Esophagus muscularis mucosa (tissue), 4 donors: ENCODE results near the gene GCLC.

Experiments used
- CTCF ChIP-seq, 3 experiments: fragments of 200-600 bp in 2 of 3; fragments of 450-650 bp in 1 of 3; sonication (generic) in 2 of 3; IDR thresholded peaks; one replicate each; pipeline ENCODE4 v1.5.1; 2017 to 2019; ENCODE audit warnings: antibody characterized with exemption in 3 of 3, mild to moderate bottlenecking in 2 of 3, moderate library complexity in 1 of 3
- EP300 ChIP-seq: sonication (generic); formaldehyde crosslinking; IDR thresholded peaks from one replicate; pipeline ENCODE4 v1.6.1; 2017; ENCODE audit warnings: antibody characterized with exemption
- POLR2A ChIP-seq: fragments of 450-650 bp; IDR thresholded peaks from one replicate; pipeline ENCODE4 v1.6.1; 2017; ENCODE audit warnings: antibody characterized with exemption, moderate library complexity, mild to moderate bottlenecking, low read depth
- POLR2AphosphoS5 ChIP-seq, 2 donors: sonication (generic); formaldehyde crosslinking; IDR thresholded peaks; one replicate each; pipeline ENCODE4 v1.6.1; 2017; ENCODE audit warnings: antibody characterized with exemption in 2 of 2

GRCh38 chr6:53587291-53587690, 42.4 kb upstream of the GCLC start:
- TF ChIP-seq POLR2AphosphoS5 (IDR thresholded peaks at IDR 0.05) (no peak), POLR2A (no peak), CTCF (IDR thresholded peaks at IDR 0.05) (no peak), EP300 (no peak)
